ENCODE results near the gene CMIP.

Gene CMIP

DNA sequence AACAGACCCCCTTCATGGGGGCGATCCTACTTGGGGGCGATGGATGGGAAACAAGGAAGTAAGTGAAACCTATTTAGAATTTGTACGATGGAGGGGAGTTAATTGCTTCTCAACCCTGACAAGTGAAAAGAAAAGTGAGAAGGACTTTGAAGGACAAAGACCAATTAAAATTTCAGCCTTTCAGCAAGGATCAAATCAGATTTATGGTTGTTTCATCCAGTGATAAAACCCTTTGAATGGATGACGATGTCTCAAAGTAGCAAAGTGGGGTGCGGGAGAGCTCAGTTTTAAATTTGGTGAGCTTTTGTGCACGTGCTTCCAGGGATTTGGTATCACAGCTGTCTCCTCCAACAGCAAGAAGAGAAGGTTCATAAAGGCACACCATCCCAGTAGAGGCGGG lies 51.7 kb downstream of the CMIP start:
- DNase-seq: no peak

- no peak for DNase-seq
Observed at GRCh38 chr16:81496742-81497141, 52.1 kb downstream of the CMIP start.

GRCh38 chr16:81497690-81498089 lies 53.1 kb downstream of the CMIP start:
- no peak for DNase-seq

GRCh38 chr16:81498351-81498750 lies 53.7 kb downstream of the CMIP start:
- no peak for DNase-seq

GRCh38 chr16:81499576-81500380 lies 55.2 kb downstream of the CMIP start:
- DNase-seq: no peak

GRCh38 chr16:81500833-81501521 lies 56.4 kb downstream of the CMIP start:
- peak; percentile 61 for DNase-seq

DNA sequence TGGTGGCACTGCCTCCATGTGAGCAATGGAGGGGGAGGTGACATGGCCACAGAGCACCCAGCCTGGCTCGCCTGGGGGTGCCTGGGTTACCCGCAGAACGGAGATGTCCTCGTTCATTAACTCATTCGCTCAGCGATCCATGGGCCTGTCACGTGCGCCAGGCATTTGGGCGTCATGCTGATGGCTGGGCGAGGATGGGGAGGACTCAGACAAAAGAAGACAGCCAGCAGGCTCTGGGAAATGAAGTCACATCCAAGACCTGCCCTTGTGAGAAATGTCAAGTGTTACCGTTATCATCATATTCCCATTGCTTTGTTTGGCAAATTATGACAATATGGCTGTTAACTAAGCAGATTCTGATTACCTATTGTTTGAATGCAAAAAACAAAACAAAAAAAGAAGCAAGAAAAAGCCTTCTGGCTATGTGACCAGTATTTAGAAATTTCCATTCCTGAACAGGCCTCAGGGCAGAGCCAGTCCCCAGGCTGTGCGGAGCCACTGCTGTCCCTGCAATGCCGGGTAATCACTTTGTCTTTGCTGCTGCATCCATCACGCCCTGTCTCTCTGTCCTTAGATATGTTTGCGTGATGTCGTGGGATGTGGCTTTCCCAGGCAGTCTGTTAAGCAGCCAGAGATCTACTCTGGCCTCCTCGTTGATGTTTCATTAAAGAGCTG lies 57.9 kb downstream of the CMIP start:
- DNase-seq: no peak

DNA sequence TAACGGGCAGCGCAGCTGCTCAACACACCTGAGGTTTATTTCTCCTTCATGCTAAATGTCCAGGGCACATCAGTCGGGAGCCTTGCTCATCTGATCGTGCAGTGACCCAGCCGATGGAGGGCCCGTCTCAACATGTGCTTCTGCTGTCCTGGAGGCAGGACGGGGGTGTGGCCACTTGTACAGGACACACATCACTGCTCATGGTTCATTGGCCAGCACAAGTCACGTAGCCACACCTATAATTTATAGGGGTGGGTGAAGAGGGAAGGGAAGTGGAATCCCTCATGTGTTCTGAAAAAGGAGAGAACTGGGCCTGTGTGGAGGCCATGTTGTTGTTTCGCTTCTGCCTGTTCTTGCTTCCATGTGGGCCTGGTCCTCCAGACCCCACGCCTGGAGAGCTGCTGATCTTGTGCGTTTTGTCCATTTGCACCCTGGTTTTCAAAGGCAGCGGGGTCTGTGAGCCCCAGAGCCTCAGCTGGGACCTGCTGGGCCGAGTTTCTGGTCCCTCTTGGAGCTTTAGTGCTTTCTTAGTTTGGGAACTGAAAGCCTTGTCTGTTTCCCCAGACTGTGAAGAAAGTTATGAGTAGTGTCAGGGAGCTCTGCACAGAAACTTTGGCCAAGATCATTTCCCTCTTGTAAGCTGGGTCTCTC lies 60.5 kb downstream of the CMIP start:
- DNase-seq: no peak

DNA sequence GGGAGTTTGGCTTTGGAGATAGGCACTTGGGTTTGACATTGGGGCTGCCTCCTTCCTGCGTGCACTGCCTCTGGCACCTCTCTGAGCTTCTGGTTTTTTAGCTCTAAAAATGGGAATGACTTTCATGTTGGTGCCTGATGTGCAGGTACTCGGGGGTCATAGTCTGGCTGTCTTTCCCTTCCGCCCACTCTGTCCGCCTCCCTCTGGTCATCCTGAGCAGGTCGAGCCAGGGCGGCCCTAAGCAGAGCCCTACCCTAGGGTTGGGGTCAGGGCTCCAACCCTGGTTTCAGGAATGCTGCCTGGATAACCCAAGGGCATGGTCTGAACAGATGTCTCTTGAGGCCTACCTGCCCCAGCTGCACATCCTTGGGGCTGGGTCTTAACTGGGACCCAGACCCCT lies 64.8 kb downstream of the CMIP start:
- no peak for DNase-seq

DNA sequence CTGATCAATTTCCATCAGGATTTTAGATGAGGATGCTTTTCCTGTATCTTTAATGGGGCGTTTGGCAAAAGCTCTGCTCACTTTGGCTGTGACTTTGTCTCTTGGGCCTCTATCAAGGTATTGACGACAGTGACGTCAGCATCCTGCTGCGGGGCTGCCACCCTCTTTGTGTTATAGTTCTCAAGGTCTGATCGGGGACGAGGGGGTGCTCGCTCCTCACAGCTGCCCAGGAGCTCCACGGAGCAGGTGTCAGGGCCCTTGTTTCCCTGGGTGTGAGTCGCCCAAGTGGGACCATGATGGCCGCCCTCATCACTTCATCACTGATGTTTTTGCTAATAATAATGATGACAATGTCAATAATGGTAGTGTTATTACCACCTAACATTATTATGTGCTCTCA lies 65.4 kb downstream of the CMIP start:
- no peak for DNase-seq

- no peak for DNase-seq
Observed at GRCh38 chr16:81511371-81511770, 66.8 kb downstream of the CMIP start.

DNA sequence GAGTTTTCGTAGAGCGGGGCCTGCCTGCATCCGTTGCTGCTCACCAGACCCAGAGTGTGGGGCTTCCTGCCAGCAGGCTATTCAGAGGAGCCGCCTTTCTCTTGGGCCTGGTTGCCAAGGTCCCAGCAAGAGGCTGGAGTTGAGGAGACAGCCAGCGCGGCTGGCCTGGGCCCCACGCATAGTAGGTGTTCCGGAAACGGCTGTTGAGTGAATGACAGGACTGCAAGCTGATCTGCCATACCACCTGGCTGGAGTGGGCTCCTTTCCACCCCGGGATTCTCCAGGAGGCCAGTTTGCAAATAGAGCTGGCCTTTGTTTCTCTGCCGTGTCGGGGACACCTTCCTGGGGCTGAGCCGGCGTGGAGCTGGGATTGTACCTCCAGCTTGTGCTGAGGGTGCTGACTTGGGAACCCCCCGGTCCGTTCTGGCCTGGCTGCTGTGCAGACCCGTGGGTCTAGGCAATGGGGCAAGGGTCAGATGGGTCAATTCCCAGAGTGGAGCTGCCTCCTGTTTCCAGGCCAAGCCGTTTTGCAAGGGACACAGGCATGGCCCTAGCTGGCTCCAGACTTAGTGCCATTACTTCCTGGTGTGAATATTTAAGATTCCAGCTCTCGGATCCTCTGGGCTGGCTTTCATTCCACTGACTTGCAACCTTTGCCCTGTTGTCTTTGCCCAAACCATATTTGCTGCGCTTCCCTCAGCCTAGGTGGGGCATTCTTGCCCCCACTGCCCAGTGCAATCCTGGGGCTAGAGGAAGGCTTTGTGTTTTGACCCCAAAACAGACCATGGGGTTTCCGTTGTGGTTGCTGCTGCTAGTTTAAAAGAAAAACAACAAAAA lies 68.8 kb downstream of the CMIP start:
- peak; percentile 65 for DNase-seq

DNA sequence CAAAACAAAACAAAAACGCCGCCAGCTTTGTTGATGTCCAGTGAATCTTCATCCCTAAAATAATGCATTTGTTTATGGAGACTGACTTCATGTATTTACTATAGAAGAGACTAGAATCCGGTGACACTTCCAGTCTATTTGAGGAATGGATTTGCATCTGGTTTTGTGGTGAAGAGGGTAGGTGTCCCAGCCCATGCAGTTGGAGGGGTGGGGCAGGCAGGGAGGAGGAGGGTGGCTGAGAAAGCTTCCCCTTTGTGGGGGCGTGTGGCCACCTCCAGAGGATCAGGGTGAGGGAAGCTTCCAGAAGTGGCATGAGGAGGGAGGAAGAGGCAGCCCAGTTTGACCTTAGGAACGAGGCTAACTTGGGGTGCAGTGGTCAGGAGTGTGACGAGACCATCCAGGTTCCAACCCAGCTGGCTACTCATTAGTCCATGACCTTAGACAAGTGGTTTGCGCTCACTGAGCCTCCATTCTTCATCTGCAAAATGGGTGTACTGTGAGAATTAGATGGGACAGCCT lies 69.5 kb downstream of the CMIP start:
- no peak for DNase-seq

GRCh38 chr16:81514568-81515258 lies 70.1 kb downstream of the CMIP start:
- DNase-seq: no peak

DNA sequence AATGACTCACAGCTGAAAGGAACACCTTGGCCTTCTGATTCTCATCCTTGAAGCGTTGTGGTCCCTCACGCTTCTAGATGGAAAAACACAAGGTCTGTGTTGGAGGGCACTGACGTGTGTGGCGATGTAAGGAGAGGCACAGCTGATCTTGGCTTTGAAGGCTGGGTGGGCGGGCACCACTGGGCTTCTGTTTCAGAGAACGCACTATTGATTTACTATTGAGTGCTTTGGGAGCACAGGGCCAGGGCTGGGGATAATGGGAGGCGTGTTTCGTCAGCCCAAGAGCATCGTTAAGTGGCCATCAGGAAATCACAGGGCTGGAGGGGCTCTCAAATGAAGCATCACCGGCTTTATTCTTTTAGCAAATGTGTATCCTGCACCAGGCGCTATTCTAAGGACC lies 70.7 kb downstream of the CMIP start:
- DNase-seq: no peak

DNA sequence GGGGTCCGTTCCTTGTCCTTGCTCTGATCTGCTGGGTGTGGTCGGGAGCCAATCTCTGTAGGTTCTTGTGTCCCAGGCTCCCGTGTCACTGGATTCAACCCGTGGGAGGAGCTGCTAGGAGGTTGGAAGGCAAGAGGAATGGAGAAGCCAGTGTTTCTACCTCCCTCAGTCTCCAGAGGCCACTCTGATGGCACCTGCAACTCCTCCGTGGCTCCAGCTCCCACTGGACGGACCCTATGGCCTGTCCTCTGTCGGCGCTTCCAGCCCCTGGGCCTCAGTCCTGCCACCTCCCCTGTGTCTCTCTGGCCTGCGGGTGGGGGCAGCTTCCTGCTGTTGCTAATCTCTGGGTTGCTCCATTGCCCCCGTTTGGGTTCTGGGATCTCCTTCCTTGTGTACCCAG lies 71.1 kb downstream of the CMIP start:
- no peak for DNase-seq

DNA sequence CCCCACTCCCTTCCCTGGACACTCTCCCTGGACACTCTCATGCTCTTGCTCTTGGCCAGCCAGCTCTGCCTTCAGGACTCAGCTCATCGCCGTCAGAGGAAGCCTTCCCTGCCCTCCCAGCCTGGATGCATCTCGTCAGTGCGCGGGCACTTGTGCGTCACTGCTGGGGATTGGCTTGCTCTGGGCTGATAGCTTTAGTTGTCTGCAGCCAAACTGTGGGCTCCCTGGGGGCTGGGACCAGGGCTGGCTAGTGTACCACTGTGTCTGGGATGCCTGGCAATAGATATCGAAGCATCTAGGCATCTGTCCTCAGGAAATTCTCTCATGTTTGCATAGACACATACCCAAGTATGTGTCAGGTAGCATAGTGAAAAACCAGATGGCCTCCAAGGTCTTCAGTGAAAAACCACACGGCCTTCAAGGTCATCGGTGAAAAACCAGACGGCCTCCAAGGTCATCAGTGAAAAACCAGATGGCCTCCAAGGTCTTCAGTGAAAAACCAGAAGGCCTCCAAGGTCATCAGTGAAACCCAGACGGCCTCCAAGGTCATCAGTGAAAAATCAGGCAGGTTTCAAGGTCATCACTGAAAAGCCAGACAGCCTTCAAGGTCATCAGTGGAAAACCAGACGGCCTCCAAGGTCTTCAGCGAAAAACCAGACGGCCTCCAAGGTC lies 72.0 kb downstream of the CMIP start:
- no peak for DNase-seq

DNA sequence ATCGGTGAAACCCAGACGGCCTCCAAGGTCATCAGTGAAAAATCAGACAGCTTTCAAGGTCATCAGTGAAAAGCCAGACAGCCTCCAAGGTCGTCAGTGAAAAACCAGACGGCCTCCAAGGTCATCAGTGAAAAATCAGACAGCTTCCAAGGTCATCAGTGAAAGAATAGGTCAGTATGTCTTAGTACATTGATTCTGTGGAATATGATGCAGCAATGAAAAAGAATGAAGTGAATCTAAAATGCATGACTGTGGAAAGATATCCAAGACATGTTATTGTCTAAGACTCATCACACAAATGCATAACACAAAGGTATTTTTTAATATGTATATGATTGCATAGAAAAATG lies 72.5 kb downstream of the CMIP start:
- no peak for DNase-seq

DNA sequence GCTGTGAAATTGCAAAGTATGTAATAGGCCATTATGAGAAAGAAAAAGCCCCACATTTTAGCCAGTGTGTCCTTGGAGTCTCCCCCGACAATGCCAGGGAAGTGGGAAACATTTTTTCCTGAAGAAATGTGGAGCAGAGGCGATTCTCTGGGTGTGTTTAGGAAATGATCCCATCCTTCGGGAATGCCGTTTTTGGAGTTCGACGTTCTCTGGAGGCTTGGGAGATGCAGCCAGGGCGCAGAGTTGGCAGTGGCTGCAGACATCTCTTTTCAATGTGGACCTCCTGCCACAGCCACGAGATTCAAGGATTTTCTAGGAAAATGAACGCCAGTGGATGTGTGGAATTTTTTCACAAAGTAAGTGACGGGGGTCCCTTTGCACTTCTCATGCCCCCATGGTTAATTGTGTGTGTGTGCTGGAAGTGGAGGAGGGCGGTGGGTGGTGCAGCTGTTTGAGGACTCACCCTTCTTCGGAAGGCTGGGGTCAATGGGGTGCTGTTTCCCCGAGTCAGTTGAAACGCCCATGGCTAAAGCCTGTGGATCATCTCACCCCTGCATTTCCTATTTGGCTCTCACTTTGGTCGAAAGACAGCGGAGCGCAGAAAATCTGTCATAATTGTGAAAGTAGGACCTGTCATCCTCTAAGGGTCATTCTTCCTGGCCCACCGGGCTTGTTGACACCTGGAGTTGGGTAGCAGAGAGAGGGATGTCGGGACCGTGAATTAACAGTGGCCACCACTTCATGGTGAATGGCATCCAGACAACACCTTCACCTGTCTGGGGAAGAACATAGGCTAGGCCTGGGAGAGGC lies 73.2 kb downstream of the CMIP start:
- no peak for DNase-seq

GRCh38 chr16:81518439-81518757 lies 73.8 kb downstream of the CMIP start:
- DNase-seq: no peak

All from right hindlimb (tissue), 1 donor.